Measurements from ENCODE around the gene MICU1.
"Not testable (repeated sequence)": the region's sequence is repeated elsewhere in the genome, so short reads cannot be mapped to it uniquely, and the experiment has no call there.

MICU1 gene

DNA sequence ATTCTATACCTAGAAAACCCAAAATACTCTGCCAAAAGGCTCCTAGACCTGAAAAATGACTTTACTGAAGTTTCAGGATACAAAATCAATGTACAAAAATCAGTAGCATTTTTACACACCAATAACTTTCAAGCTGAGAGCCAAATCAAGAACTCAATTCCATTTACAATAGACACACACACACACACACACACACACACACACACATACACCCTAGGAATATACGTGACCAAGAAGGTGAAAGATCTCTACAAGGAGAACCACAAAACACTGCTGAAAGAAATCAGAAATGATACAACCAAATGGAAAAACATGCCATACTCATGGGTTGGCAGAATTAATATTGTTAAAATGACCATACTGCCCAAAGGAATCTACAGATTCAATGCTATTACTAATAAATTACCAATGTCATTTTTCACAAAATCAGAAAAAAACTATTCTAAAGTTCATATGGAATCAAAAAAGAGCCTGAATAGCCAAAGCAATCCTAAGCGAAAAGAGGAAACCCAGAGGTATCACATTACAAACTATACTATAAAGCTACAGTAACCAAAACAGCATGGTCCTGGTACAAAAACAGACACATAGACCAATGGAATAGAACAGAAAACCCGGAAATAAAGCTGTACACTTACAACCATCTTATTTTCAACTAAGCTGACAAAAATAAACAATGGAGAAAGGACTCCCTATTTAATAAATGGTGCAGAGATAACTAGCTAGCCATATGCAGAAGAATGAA, 122.0 kb downstream of the MICU1 start:
- DNase-seq (ENCODE audit: low spot score): no peak

DNA sequence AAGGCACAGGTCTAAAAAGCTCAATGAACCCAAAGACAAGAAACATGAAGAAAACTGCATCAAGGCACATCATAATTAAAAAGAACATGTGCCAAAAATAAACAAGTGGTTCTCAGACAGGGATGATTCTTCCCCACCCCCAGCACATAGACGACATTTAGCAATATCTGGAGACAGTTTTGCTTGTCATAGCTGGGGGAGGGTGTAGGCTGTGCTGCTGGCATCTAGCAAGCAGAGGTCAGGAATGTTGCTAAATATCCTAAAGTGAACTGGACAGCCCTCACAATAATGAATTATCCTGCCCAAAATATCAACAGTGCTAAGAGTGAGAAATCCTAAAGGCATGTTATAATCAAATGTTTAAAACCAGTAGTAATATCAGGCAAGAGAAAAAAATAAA, 122.6 kb downstream of the MICU1 start:
- no peak for DNase-seq (ENCODE audit: low spot score)

GRCh38 chr10:72502581-72502980, 123.3 kb downstream of the MICU1 start:
- DNase-seq (ENCODE audit: low spot score): no peak

DNA sequence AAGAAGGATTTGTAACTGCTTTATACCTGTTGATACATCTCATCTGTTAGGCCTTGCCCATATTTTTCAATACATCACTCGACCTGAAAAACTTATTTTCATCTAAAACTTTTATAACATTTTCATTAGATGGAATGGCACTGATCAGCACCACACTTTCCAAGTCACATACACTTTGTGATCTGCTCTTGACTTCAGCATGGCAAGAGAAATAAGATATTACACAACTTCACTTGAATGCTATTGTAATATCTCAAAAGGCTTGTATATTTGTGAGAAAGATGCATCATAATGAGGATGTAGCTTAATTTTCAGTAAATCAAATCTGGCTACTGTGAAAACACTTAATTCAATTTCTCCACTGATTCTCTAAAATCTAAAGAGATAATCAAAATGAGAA, 126.2 kb downstream of the MICU1 start:
- no peak for DNase-seq (ENCODE audit: low spot score)

DNA sequence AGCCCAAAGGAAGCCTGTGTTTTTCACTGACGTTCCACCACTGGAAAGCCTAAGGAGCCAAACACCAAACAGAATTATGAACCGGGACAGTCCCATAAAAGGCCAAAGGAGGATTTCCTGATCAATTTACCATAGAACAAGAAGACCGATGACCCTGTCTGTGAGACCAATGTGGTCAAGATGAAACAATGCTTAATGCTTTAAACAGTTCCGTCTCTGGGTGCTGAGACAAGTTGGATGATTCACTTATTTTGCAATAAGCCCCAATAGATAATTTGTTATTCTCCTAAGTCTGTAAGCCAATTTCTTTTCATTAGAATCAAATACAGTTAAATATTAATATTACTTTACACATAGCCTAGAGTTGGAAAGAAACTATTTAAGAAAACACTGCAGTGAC, 134.9 kb downstream of the MICU1 start:
- DNase-seq (ENCODE audit: low spot score): no peak

DNA sequence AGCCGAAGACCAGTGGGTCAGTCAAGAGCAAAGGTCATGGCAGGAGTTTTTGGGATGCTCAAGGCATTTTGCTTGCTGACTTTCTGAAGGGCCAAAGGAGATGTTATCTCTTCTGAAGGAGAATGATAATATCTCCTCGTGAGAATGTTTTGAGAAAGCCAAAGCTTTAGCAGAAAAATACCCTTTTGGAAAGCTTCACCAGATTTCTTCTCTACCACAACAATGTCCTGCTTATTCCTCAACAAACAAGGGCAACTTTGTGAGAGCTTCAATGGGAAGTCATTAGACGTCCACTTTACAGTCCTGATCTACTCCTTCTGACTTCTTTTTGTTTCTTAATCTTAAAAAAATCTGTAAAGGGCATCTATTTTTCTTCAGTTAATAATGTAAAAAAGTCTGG, 138.4 kb downstream of the MICU1 start:
- no peak for DNase-seq (ENCODE audit: low spot score)

DNA sequence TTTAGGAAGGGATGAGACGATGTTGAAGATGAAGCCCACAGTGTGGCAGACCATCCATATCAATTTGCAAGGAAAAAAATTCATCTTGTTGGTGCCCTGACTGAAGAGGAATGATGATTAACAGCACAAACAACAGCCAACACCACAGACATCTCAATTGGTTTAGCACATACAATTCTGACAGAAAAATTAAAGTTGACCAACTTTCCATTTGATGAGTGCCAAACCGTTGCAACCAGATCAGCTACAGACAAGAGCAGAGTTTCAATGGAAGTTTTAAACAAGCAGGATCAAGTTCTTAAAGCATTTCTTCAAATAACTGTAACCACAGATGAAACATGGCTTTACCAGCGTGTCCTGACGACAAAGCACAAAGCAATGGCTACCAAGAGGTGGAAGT, 138.8 kb downstream of the MICU1 start:
- DNase-seq (ENCODE audit: low spot score): no peak

GRCh38 chr10:72485701-72486100, 140.2 kb downstream of the MICU1 start:
- no peak for DNase-seq (ENCODE audit: low spot score)

DNA sequence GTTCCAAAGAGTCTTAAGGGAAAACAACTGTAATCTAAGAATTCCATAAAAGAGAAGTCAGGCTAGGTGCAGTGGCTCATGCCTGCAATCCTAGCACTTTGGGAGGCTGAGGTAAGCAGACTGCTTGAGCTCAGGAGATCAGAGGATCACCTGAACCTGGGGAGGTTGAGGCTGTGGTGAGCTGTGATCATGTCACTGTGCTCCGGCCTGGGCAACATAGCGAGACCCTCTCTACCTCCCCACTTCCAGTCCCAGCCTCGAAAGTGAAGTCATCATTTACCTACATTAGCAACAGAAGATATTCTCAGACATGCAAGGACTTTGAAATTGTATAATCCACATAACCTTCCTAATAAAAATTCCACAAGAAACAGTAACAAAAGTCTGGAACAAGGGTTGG, 141.4 kb downstream of the MICU1 start:
- no peak for DNase-seq (ENCODE audit: low spot score)

DNA sequence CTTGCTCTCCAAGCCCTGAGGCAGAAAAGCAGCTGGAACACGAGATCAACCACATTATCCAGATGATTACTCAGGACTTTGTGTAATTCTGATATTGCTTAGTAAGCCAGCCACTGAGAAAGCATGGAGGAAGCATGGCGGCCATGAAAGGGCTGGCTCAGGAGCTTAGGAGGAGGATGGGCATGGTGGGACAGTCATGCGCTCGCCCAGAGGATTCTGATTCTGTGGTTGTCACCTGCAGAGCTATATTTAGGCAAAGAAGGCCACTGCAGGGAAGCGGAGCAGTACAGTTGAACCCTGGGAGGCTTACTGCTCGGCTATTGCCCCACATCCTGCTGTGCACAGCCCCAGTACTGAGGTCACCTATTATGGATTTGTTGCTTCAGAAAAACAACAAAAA, 142.4 kb downstream of the MICU1 start:
- DNase-seq (ENCODE audit: low spot score): no peak

DNA sequence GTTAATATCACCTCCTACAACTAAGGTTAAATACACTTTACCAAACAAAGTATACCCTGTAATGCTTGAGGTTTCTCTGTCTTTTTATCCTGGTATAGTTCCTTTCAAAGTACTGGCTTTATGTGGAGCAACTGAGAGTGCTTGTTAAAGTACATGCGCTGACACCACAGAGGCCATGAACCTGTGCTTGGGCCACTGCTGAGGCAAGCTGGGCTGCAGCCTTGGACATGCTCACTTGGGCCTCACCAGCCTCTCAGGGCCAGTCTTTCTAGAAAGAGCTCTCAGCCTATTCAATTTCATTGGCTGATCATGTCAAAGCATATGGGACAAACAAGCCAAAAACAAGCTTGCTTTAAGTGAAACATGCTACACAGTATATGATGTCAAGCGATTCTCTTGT, 145.0 kb downstream of the MICU1 start:
- DNase-seq (ENCODE audit: low spot score): no peak

GRCh38 chr10:72477463-72477862, 148.4 kb downstream of the MICU1 start:
- no peak for DNase-seq (ENCODE audit: low spot score)

- DNase-seq (ENCODE audit: low spot score): no peak
Observed at GRCh38 chr10:72472306-72472705, 153.6 kb downstream of the MICU1 start.

DNA sequence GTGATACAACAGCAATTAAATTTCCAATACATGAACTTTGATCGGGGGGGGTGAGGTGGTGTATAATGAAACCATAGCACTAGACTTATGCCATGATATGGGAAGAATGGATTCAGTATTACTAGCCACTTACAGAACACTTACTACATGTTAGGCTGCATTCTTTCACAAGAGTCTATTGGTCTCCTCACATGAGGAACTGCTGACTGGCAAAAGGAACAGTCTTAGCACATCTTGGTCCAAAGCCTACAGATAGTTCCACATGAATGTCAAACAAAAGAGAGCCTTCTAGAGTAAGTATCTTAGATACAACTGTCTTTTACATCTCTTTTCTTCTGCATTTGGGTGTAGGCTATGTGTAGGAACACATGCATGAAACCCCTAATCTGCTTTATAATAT, 155.2 kb downstream of the MICU1 start:
- no peak for DNase-seq (ENCODE audit: low spot score)

DNA sequence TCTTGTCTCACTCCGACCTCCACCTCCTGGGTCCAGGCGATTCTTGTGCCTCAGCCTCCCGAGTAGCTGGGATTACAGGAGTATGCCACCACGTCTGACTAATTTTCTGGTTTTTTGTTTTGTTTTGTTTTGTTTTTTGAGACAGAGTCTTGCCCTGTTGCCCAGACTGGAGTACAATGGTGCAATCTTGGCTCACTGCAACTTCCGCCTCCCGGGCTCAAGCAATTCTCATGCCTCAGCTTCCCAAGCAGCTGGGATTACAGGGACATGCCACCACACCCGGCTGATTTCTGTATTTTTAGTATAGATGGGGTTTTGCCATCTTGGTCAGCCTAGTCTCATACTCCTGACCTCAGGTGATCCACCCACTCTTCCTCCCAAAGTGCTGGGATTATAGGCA, 158.8 kb downstream of the MICU1 start:
- not testable (repeated sequence) for DNase-seq (ENCODE audit: low spot score)

DNA sequence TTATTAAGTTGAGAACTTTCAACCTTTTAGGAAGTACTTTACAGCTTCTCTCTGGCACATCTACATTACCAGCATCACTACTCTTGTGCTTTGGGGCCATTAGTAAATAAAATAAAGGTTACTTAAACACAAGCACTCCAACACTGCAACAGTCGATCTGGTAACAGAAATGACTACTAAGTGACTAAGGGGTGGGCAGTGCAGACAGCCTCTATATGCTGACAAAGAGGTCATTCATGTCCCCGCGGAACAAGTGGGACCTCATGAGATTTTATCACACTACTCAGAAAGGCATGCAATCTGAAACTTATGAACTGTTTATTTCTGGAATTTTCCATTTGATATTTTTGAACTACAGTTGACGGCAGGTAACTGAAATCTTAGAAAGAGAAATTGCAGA, 159.9 kb downstream of the MICU1 start:
- no peak for DNase-seq (ENCODE audit: low spot score)

DNA sequence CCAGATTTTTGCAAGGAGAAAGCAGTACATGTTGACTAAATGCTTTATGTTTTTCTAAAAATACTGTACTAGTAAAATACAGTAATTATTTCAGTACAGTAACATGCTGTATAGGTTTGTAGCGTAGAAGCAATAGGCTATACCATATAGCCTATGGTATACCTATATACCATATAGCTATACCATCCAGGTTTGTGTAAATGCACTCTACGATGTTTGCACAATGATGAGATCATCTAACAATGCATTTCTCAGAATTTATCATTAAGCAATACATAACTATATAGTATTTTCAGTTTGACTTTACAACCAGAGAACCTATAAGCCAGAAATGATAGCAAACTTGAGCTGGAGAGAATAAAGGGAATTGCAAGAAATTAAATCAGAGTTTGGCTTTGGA, 161.4 kb downstream of the MICU1 start:
- no peak for DNase-seq (ENCODE audit: low spot score)

GRCh38 chr10:72462261-72462660, 163.6 kb downstream of the MICU1 start:
- peak; percentile 8 for DNase-seq (ENCODE audit: low spot score)

DNA sequence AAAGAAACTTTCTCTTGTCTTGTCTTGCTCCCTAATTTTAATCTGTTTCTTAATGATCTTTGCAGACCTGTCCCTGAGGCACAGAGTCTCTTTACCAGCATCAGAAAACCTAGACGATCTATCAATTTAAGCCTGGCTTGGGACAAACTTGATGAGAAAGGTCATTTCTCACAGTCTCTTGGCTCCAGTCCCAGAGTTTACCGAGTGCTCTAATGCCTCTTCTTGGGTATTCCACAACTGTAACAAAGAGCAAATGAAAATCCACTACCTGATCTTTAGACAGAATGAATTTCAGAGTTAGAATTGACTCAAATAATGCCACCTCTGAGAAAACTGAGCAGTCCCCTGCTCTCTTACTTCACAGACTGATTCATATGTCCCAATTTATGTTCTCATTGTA, 164.8 kb downstream of the MICU1 start:
- DNase-seq (ENCODE audit: low spot score): no peak

GRCh38 chr10:72460284-72460876, 165.5 kb downstream of the MICU1 start:
- no peak for DNase-seq (ENCODE audit: low spot score)

DNA sequence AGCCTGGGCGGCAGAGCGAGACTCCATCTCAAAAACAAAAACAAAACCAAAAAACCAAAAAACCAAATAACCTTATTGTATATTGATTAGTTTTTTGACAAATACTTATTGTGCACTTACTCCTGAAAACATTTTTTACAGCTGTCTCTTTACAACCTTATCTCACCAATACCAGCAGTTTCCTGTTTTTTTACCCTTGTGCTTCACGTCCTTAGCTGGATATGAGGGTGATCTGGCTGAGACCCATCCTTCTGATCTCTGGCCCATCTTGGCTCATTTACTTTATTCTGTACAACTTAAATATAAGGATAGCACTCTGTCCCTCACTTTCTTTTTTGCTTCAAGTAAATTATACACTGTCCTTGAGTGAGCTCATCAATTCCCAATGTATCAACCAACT, 166.6 kb downstream of the MICU1 start:
- DNase-seq (ENCODE audit: low spot score): no peak

DNA sequence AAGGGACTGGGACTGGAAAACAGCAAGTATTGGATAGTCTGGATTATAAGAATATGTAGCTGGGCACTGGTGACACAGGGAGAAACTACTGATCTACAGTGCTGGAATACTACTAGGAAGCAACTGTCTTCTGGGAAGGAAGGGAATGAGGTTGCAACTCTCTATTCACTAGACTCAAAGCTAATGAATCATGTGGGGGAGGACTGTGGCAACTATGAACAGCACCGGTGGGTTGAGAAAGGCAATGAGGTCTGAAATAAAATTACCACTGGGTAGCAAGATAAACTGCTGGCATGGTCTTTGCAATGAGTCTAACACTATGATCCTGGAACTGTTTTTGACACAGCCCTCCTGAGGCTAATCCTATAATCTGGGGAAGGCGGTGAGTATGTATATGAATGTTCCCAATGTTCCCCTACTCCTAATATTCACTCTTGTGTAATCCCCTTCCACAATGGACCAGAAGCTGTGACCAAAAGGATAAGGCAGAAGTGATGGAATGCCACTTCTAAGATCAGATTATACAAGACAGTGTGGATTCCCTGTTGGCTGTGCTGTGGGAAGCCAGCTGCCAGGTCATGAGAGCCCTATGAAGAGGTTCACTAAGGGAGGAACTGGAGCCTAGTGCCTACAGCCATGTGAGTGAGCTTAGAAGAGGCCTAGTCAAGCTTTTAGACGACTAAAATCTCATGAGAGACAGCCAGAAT, 169.8 kb downstream of the MICU1 start:
- no peak for DNase-seq (ENCODE audit: low spot score)

DNA sequence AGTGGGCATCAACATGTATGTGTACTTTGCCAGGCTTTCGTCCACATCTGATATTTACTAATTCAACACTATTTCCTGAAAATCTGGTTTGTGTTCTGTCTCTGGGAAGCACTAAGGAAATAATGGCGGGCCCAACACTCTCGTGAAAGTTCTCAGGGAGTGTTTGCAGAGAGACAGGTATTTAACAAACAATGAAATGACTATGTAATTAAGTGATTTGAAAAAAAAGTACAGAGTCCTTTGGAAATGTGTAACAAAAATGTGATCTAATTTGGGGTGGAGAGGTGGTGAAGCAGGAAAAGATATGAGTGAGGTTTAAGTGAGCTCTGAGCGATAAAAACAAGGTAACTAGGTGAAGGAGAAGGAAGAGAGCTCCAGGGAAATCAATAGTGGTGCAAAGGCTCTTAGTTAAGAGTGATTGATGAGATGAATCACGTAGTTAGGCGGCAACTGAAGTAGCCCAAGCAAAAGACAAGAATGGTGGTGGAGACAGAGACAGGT, 175.9 kb downstream of the MICU1 start:
- no peak for DNase-seq (ENCODE audit: low spot score)
